Activated CD4-positive, alpha-beta memory T cell treated with anti-CD3 and anti-CD28 coated beads for 36 hours (primary cell): Measurements from ENCODE around the gene B3GALT6. TPM values are rescaled to one million over a fixed set of nuclear protein-coding genes. Genes with fewer than 3 reads are reported as not detected.

Source experiments
- CTCF ChIA-PET: fragments of 350-600 bp; sonication (Branson Sonifier 250); formaldehyde crosslinking; loops from one replicate; lab custom pipeline; 2021; ENCODE audit warnings: antibody characterized with exemption, inconsistent platforms; lab: Charles Lee
- POLR2A ChIA-PET: fragments of 350-600 bp; sonication (Branson Sonifier 250); formaldehyde crosslinking; loops from one replicate; lab custom pipeline; 2021; ENCODE audit warnings: antibody characterized with exemption; lab: Charles Lee
- DNase-seq: peaks from one replicate; pipeline ENCODE4 v3.0.0-alpha.2; 2020
- H3K27ac Mint-ChIP-seq: one replicate; pipeline ENCODE4 v1.8.0; 2021; ENCODE audit warnings: mixed read lengths
- H3K27me3 Mint-ChIP-seq: one replicate; pipeline ENCODE4 v1.8.0; 2021; ENCODE audit warnings: mixed read lengths
- H3K36me3 Mint-ChIP-seq: one replicate; pipeline ENCODE4 v1.8.0; 2021; ENCODE audit warnings: mixed read lengths
- H3K4me1 Mint-ChIP-seq: one replicate; pipeline ENCODE4 v1.8.0; 2021; ENCODE audit warnings: low read depth, mixed read lengths
- H3K4me3 Mint-ChIP-seq: one replicate; pipeline ENCODE4 v1.8.0; 2021; ENCODE audit warnings: mild to moderate bottlenecking, mixed read lengths
- H3K9me3 Mint-ChIP-seq: one replicate; pipeline ENCODE4 v1.8.0; 2021; ENCODE audit warnings: mixed read lengths
- intact Hi-C: fragments of 100-400 bp; cut with micrococcal nuclease; formaldehyde crosslinking; loops from one replicate; pipeline ENCODE4 v1.15.1; 2023
- total RNA-seq, 2 experiments: library from RNA; stranded (reverse); gene quantifications; one replicate each; pipeline ENCODE4 v1.2.3, GENCODE V29; 2021

Gene B3GALT6
- total RNA-seq, 2 experiments from 2014 or later = 14.6 to 15.5 TPM

DNA sequence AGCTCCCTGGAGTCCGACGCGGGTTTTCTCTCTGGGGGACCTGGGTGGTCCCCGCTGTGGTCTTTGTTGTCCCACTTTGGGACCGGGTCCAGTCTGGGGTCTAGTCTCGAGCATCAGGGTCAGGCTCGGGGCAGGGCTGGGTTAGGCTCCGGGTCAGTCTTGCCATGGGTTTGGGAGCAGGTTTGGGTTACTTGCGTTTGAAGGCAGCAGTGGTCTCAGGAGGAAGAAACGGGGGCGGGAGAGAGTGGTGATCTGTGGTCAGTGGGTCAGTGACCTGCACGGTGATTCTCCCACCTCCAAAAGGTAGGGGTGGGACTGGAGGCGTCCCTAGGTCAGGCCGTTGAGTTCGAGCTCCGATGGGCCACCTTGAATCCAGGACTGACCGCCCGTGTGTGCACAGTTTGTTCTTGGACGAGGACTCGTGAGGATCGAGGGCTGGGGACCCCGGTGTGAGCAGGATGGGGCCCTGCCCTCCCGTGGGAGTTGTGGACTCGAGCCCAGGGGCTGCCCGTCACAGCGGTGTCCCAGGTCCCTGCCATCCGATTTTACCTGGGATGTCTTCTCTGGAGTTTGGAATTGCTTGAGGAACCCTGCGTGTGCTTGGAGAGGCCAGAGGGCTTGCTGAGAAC lies 2.3 kb downstream of the B3GALT6 start:
- Mint-ChIP-seq H3K27me3 (no peaks in the 10 kb centered on the region), H3K4me1 (peaks cover 30% of the 10 kb centered on the region), H3K36me3 (peaks cover 29% of the 10 kb centered on the region), H3K27ac (no peak overlapping the region), H3K4me3 (peak overlapping the region; percentile 70), H3K9me3 (peaks cover 2% of the 10 kb centered on the region)
- POLR2A ChIA-PET = no interaction called here
- intact Hi-C loops = no loop called here
- no peak for DNase-seq
- CTCF ChIA-PET = no interaction called here

DNA sequence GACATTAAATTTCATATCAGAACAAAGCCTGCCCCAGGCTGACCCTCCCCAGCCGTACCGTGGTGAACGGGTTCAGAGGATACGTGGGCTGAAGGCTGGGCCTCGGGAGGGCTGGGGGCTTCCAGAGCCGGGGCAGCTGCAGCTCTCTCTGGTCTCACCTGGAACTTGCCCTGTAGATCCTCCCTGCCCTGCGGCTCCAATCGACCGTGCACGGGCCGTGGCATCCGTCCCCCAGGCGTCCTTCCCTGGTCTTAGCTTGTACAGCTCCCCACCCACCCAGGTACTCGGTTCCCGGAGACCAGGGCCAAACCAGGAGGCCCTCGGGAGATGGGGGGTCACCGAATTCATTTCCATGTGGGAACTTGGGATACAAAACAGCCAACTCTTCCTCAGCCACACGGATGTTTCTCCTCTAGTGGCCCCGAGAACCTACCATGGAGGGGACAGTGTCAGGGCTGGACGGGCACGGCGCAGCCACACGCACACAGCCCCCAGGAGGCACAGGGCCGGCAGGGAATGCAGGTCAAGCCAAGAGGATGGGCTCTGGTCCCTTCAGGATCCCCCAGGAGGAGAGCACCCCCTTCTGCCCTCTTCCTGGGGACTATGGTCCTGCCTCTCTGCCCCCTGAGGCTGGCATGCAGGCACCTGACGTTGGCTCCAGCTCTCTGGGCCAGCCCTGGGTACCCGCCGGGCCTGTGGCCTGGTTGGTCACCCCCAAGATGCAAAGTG lies 3.1 kb downstream of the B3GALT6 start:
- DNase-seq = no peak
- ChIA-PET CTCF (no interaction called here), POLR2A (no interaction called here)
- peaks cover 21% of the 10 kb centered on the region for H3K36me3 Mint-ChIP-seq
- H3K27ac Mint-ChIP-seq = no peak overlapping the region
- H3K9me3 Mint-ChIP-seq = peaks cover 2% of the 10 kb centered on the region
- no peaks in the 10 kb centered on the region for H3K27me3 Mint-ChIP-seq
- intact Hi-C loops = no loop called here
- no peak overlapping the region for H3K4me3 Mint-ChIP-seq
- H3K4me1 Mint-ChIP-seq = peaks cover 22% of the 10 kb centered on the region

DNA sequence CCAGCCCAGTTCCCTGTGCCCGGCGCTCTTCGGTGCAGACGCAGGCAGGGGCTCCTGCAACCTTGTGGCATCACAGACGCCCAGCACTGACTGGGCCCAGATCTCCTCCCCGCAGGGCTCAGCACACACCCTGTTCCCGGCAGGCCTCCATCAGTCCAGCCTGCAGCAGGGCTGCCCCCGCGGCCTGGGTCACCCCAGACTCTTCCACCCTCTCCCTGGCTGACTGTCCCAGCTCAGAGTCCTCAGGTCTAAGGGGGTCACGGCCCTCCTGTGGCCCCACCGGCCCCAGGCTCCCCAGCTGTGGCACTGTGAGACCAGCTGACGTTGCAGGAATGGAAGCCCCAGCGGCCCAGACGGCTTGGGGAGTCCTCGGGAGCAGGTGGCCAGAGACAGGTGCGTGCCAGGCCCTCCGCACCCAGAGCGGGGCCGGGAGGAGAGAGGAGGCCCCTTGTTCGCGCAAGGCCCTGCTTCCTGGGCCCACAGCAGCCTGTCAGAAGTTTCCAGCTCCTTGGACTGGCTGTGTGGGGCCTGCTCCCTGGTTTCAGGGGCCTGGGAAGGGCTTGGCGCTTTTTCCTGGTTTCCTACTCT lies 4.2 kb downstream of the B3GALT6 start:
- Mint-ChIP-seq H3K9me3 (peaks cover 2% of the 10 kb centered on the region), H3K4me1 (peaks cover 17% of the 10 kb centered on the region), H3K4me3 (no peak overlapping the region), H3K36me3 (peaks cover 13% of the 10 kb centered on the region), H3K27ac (no peak overlapping the region), H3K27me3 (no peaks in the 10 kb centered on the region)
- no peak for DNase-seq
- ChIA-PET CTCF (interaction anchor here (1.7 kb wide), 1 partner anchor 114 kb away, joined by 6 read pairs; no protein-coding TSS in a partner anchor), POLR2A (no interaction called here)
- intact Hi-C loops = no loop called here

- no peak for DNase-seq
- intact Hi-C loops = no loop called here
- Mint-ChIP-seq H3K36me3 (peaks cover 13% of the 10 kb centered on the region), H3K27me3 (no peaks in the 10 kb centered on the region), H3K27ac (no peak overlapping the region), H3K9me3 (peaks cover 2% of the 10 kb centered on the region), H3K4me1 (peaks cover 17% of the 10 kb centered on the region), H3K4me3 (no peak overlapping the region)
- ChIA-PET POLR2A (no interaction called here), CTCF (interaction anchor here (1.7 kb wide), 1 partner anchor 115 kb away, joined by 6 read pairs; no protein-coding TSS in a partner anchor)
Measured at GRCh38 chr1:1236945-1237873, 5.2 kb downstream of the B3GALT6 start.

GRCh38 chr1:1237874-1238701 lies 6.1 kb downstream of the B3GALT6 start:
- Mint-ChIP-seq H3K27ac (no peak overlapping the region), H3K27me3 (no peaks in the 10 kb centered on the region), H3K9me3 (peaks cover 2% of the 10 kb centered on the region), H3K4me3 (no peak overlapping the region), H3K4me1 (peaks cover 14% of the 10 kb centered on the region), H3K36me3 (peaks cover 13% of the 10 kb centered on the region)
- CTCF ChIA-PET = no interaction called here
- peak; percentile 44 for DNase-seq
- POLR2A ChIA-PET = interaction anchor here (1.6 kb wide), 1 partner anchor 40 kb away, joined by 3 read pairs; no protein-coding TSS in a partner anchor
- intact Hi-C loops = no loop called here

DNA sequence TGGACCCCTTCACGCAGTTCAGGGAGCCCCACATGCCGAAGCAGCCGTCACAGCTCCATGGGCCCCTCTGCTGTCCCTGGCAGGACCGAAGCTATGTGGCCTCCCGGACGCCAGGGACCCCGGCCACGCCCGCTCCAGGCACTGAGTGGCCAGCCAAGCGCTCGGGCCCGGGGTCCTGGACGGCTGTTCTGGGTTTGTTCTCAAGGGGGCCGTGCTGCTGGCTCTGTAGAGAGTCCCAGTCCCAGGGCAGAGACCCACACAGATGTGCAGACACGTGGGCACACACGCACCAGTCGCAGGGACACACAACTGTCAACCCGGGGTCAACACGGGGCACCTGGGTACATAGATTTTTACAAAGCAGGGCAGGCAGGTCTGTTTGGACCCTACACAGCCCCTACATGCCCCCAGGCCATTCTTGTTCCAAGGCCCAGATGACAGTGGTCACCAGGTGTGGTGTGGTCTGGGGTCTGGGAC lies 6.7 kb downstream of the B3GALT6 start:
- intact Hi-C loops = no loop called here
- Mint-ChIP-seq H3K4me1 (peaks cover 10% of the 10 kb centered on the region), H3K27ac (no peak overlapping the region), H3K9me3 (no peaks in the 10 kb centered on the region), H3K27me3 (no peaks in the 10 kb centered on the region), H3K4me3 (no peak overlapping the region), H3K36me3 (peaks cover 8% of the 10 kb centered on the region)
- ChIA-PET POLR2A (interaction anchor here (0.5 to 1.6 kb wide), 2 partner anchors 22 to 40 kb away, joined by 3 read pairs; no protein-coding TSS in a partner anchor), CTCF (no interaction called here)
- DNase-seq = no peak

GRCh38 chr1:1239227-1239613 lies 7.2 kb downstream of the B3GALT6 start:
- H3K27ac Mint-ChIP-seq = no peak overlapping the region
- H3K27me3 Mint-ChIP-seq = no peaks in the 10 kb centered on the region
- intact Hi-C loops = no loop called here
- H3K9me3 Mint-ChIP-seq = no peaks in the 10 kb centered on the region
- CTCF ChIA-PET = no interaction called here
- peaks cover 4% of the 10 kb centered on the region for H3K36me3 Mint-ChIP-seq
- POLR2A ChIA-PET = interaction anchor here (0.5 to 1.6 kb wide), 3 partner anchors 11 to 41 kb away, joined by 3 read pairs; no protein-coding TSS in a partner anchor
- no peak for DNase-seq
- no peak overlapping the region for H3K4me3 Mint-ChIP-seq
- peaks cover 5% of the 10 kb centered on the region for H3K4me1 Mint-ChIP-seq

- no peak for DNase-seq
- CTCF ChIA-PET = interaction anchor here (0.7 to 1.0 kb wide), 2 partner anchors 140 to 256 kb away, joined by 3 read pairs; no protein-coding TSS in a partner anchor
- Mint-ChIP-seq H3K4me1 (no peaks in the 10 kb centered on the region), H3K4me3 (no peak overlapping the region), H3K36me3 (no peaks in the 10 kb centered on the region), H3K9me3 (no peaks in the 10 kb centered on the region), H3K27me3 (no peaks in the 10 kb centered on the region), H3K27ac (no peak overlapping the region)
- intact Hi-C loops = no loop called here
- POLR2A ChIA-PET = interaction anchor here (0.5 to 1.6 kb wide), 3 partner anchors 11 to 41 kb away, joined by 3 read pairs; no protein-coding TSS in a partner anchor
Measured at GRCh38 chr1:1239614-1240347, 7.7 kb downstream of the B3GALT6 start.

GRCh38 chr1:1240348-1240732 lies 8.3 kb downstream of the B3GALT6 start:
- POLR2A ChIA-PET = interaction anchor here (1.3 kb wide), 1 partner anchor 10 kb away, joined by 3 read pairs; no protein-coding TSS in a partner anchor

More at GRCh38 chr1:1240348-1240732, 8.3 kb downstream of the B3GALT6 start:
- Mint-ChIP-seq H3K27me3 (no peaks in the 10 kb centered on the region), H3K27ac (no peak overlapping the region), H3K36me3 (no peaks in the 10 kb centered on the region), H3K4me3 (no peak overlapping the region), H3K4me1 (no peaks in the 10 kb centered on the region), H3K9me3 (no peaks in the 10 kb centered on the region)
- CTCF ChIA-PET = interaction anchor here (0.7 to 1.0 kb wide), 2 partner anchors 140 to 256 kb away, joined by 3 read pairs; no protein-coding TSS in a partner anchor
- intact Hi-C loops = no loop called here
- DNase-seq = no peak
